ENCODE results near the gene ZNF549. TPM values are rescaled to one million over a fixed set of nuclear protein-coding genes. Genes with fewer than 3 reads are reported as not detected.

Gene ZNF549
- total and polyA plus RNA-seq, 2 experiments from 2014 or later: 7.5 TPM

DNA sequence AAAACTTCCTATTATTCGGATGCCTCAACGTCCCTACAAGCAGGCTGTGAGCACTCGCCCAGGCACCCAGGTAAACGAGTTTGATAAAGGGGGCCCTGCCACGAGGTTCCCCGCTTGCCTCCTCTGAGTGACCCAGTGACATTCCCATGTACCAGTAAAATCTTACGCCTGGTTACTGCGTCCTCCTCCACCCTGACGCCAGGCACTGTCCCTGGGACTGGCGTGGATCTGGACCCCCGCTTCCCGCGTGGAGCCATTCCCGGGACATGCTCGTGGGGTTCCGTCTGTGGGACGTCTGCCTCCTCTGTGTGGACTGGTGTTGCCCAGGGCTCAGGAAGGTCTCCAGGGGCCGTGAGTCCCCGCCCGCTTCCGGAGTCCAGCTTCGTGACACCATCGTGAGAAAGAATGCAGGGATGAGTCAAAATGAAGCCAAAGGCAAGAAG is 32.9 kb downstream of the ZNF549 start:
- Histone ChIP-seq H3K9me3 (ENCODE audit: low read depth) (no peaks in the 10 kb centered on the region), H3K36me3 (peaks cover 6% of the 10 kb centered on the region), H3K4me1 (ENCODE audit: low read depth) (peaks cover 16% of the 10 kb centered on the region), H3K27me3 (no peaks in the 10 kb centered on the region), H3K27ac (no peak overlapping the region), H3K4me3 (peak overlapping the region; percentile 84)
- TF ChIP-seq CTCF (IDR thresholded peaks at IDR 0.05; ENCODE audit: low read depth, low read length): no peak
- peak in 1 of 2 donors; percentile 73 for DNase-seq (ENCODE audit: low read depth in 1 of 2, low spot score in 1 of 2)

GRCh38 chr19:57563547-57563946 is 36.4 kb downstream of the ZNF549 start:
- no peak for TF ChIP-seq CTCF (IDR thresholded peaks at IDR 0.05; ENCODE audit: low read depth, low read length)
- no peaks in the 10 kb centered on the region for H3K9me3 ChIP-seq (ENCODE audit: low read depth)

DNA sequence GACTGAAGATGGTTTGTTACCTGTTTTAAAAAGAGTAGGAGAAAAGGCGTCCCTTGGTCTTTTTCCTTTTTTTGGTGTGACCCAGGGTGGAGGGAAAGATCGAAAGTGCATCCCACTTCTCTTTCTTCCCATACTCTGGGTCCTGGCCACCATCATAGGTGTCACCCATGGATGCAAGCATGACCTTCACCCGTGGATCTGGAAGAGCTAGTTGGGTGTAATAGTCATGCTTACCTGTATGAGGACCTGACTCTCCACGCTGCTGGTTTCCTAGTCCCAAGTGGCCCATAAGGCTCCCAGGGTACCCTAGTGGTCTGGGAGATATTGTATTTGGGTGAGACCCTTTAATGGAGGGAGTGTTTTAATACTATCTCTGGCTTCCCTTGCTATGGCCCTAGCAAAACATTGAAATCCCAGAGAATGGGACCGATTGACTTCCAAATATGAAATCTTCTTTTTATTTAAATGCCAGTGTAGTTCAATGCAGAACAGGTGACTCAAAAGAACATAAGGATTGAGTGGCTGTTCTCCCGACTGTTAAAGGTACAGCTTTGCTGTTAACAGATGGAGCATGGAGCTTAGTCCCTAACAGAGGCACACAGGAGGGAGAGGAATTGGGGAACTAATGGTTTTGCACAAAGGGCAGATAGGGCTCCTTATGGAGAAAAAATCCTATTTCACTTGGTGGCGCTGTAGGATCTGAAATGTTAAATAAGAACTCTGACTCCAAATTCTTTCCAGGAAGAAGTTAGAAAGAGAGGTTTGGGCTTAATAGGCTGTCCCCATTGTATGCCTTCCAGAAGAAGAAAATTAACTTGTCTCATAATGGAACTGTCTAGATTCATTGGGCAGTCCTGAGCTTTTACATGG is 39.5 kb downstream of the ZNF549 start:
- no peak for TF ChIP-seq CTCF (IDR thresholded peaks at IDR 0.05; ENCODE audit: low read depth, low read length)
- Histone ChIP-seq H3K27me3 (no peaks in the 10 kb centered on the region), H3K27ac (no peak overlapping the region), H3K4me1 (ENCODE audit: low read depth) (no peaks in the 10 kb centered on the region), H3K4me3 (no peak overlapping the region), H3K36me3 (no peaks in the 10 kb centered on the region), H3K9me3 (ENCODE audit: low read depth) (no peaks in the 10 kb centered on the region)
- peak; percentile 25 to 53 for DNase-seq (ENCODE audit: low read depth in 1 of 2, low spot score in 1 of 2)

More at GRCh38 chr19:57563547-57563946, 36.4 kb downstream of the ZNF549 start:
- Histone ChIP-seq H3K4me3 (no peak overlapping the region), H3K27ac (no peak overlapping the region), H3K36me3 (no peaks in the 10 kb centered on the region), H3K27me3 (no peaks in the 10 kb centered on the region), H3K4me1 (ENCODE audit: low read depth) (peaks cover under 1% of the 10 kb centered on the region)
- no peak for DNase-seq (ENCODE audit: low read depth in 1 of 2, low spot score in 1 of 2)

DNA sequence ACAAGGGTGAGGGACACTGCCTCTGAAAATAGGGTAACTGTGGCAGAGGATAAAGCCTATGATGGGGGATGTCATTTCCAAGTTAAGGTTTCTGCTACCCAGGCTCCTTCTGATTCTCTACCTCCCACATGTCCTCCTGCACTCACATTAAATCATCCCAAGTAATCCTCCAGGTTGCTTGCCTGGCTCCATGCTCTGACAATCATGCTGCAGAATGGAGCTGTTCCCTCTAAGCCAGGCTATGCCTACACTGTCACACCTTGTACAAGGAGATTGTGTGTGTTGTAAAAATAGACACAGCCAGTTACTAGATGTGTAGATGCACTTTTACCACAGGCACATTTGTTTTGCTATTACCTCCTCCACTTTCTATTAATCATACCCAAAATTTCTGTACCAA is 43.6 kb downstream of the ZNF549 start:
- peaks cover 25% of the 10 kb centered on the region for H3K36me3 ChIP-seq

GRCh38 chr19:57572415-57572947 is 45.3 kb downstream of the ZNF549 start:
- TF ChIP-seq CTCF (IDR thresholded peaks at IDR 0.05; ENCODE audit: low read depth, low read length): no peak
- Histone ChIP-seq H3K9me3 (ENCODE audit: low read depth) (no peaks in the 10 kb centered on the region), H3K27me3 (no peaks in the 10 kb centered on the region), H3K36me3 (peaks cover 25% of the 10 kb centered on the region), H3K4me3 (no peak overlapping the region), H3K27ac (no peak overlapping the region), H3K4me1 (ENCODE audit: low read depth) (peaks cover 2% of the 10 kb centered on the region)
- no peak for DNase-seq (ENCODE audit: low read depth in 1 of 2, low spot score in 1 of 2)

More for the DNA sequence above, 43.6 kb downstream of the ZNF549 start:
- H3K4me3 ChIP-seq: no peak overlapping the region
- H3K9me3 ChIP-seq (ENCODE audit: low read depth): no peaks in the 10 kb centered on the region
- H3K27me3 ChIP-seq: no peaks in the 10 kb centered on the region
- H3K4me1 ChIP-seq (ENCODE audit: low read depth): no peaks in the 10 kb centered on the region
- no peak for TF ChIP-seq CTCF (IDR thresholded peaks at IDR 0.05; ENCODE audit: low read depth, low read length)
- no peak for DNase-seq (ENCODE audit: low read depth in 1 of 2, low spot score in 1 of 2)
- no peak overlapping the region for H3K27ac ChIP-seq

All from cardiac muscle cell (in vitro differentiated cells and primary cell).